Smooth muscle cell (in vitro differentiated cells): ENCODE results near the gene TSPYL4. TPM values are rescaled to one million over a fixed set of nuclear protein-coding genes. Genes with fewer than 3 reads are reported as not detected.

ENCODE experiments used
- DNase-seq: peaks from one replicate; lab custom pipeline; 2025; ENCODE audit not compliant: unreplicated experiment; lab: John Stamatoyannopoulos, UW
- H2AFZ ChIP-seq: fragments of 200-600 bp; sonication (generic); 2 replicates; pipeline ENCODE4 v1.6.0; 2016; ENCODE audit warnings: antibody characterized with exemption, low read depth, mild to moderate bottlenecking
- H3F3A ChIP-seq: fragments of 200-600 bp; sonication (generic); 2 replicates; pipeline ENCODE4 v1.6.0; 2017; ENCODE audit warnings: antibody characterized with exemption, low read depth
- H3K27ac ChIP-seq: fragments of 200-600 bp; sonication (generic); 2 replicates; pipeline ENCODE4 v1.5.1; 2016; ENCODE audit warnings: low read depth, mild to moderate bottlenecking
- H3K27me3 ChIP-seq: fragments of 200-600 bp; sonication (generic); 2 replicates; pipeline ENCODE4 v1.6.1; 2016; ENCODE audit warnings: low read depth, mild to moderate bottlenecking
- H3K36me3 ChIP-seq: fragments of 200-600 bp; sonication (generic); 2 replicates; pipeline ENCODE4 v1.5.1; 2016; ENCODE audit warnings: low read depth
- H3K4me1 ChIP-seq: fragments of 200-600 bp; sonication (generic); 2 replicates; pipeline ENCODE4 v1.5.1; 2016; ENCODE audit warnings: low read depth
- H3K4me2 ChIP-seq: fragments of 200-600 bp; sonication (generic); 2 replicates; pipeline ENCODE4 v1.6.0; 2016; ENCODE audit warnings: mild to moderate bottlenecking
- H3K4me3 ChIP-seq: fragments of 200-600 bp; sonication (generic); 2 replicates; pipeline ENCODE4 v1.5.1; 2016; ENCODE audit warnings: mild to moderate bottlenecking
- H3K79me2 ChIP-seq: fragments of 200-600 bp; sonication (generic); 2 replicates; pipeline ENCODE4 v1.6.0; 2016; ENCODE audit warnings: low read depth, mild to moderate bottlenecking
- H3K9ac ChIP-seq: fragments of 200-600 bp; sonication (generic); 2 replicates; pipeline ENCODE4 v1.6.0; 2016; ENCODE audit warnings: low read depth
- H3K9me3 ChIP-seq: fragments of 200-600 bp; sonication (generic); replicated peaks from 2 replicates; pipeline ENCODE4 v1.5.1; 2016; ENCODE audit warnings: low read depth
- H4K20me1 ChIP-seq: fragments of 200-600 bp; sonication (generic); 2 replicates; pipeline ENCODE4 v1.6.0; 2016; ENCODE audit warnings: low read depth
- CTCF ChIP-seq: fragments of 200-600 bp; sonication (generic); IDR thresholded peaks from 2 replicates; pipeline ENCODE4 v1.5.1; 2017; ENCODE audit warnings: borderline replicate concordance, mild to moderate bottlenecking, antibody characterized with exemption; ENCODE audit not compliant: insufficient read depth, poor library complexity, severe bottlenecking
- WGBS: methylation state at CpG from one replicate; pipeline ENCODE4 v1.1.7; 2016; ENCODE audit warnings: low lambda C conversion rate; 5-methylcytosine and 5-hydroxymethylcytosine counted together
- polyA plus RNA-seq: library from polyadenylated mRNA; unstranded; fragments of >200 nt; fragmentation: Nextera tagmentation; extraction: Ambion mirVana; gene quantifications from 2 replicates; pipeline ENCODE4 v1.2.1, GENCODE V29; 2016
- total RNA-seq: library from RNA; depleted of rRNA; stranded (reverse); fragments of >200 nt; gene quantifications from 2 replicates; pipeline ENCODE4 v1.2.3, GENCODE V29; 2014

Gene TSPYL4
- total and polyA plus RNA-seq, 2 experiments from 2014 or later = 14.7 to 29.5 TPM

DNA sequence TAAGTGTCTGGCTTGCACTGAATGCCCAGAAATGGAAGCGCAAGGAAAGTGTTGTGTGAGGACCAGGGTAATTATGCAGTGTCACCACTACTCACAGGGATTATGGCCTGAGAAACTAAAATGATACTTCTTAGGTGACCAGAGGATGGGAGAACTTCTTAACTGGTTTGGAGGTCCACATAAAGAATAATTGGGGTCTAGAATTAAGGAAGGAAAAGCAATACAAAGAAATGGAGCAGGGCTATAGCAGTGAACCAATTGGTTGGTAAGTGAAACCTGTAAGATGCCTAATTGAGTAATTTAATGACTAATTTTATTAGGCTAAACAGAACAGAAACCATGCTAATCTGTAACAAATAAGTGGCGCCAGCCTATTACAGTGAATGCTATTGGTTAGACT, 5.3 kb downstream of the TSPYL4 start:
- H3K79me2 ChIP-seq = peaks cover 40% of the 10 kb centered on the region
- no peaks in the 10 kb centered on the region for H3K36me3 ChIP-seq
- H3K9ac ChIP-seq = no peak overlapping the region
- H2AFZ ChIP-seq = no peak overlapping the region
- H3K9me3 ChIP-seq = no peaks in the 10 kb centered on the region
- peaks cover 8% of the 10 kb centered on the region for H3F3A ChIP-seq
- H3K4me2 ChIP-seq = no peak overlapping the region
- H3K4me1 ChIP-seq = peaks cover 43% of the 10 kb centered on the region
- no peak for TF ChIP-seq CTCF
- peak overlapping the region; percentile 1 for H3K27ac ChIP-seq
- H3K4me3 ChIP-seq = no peak overlapping the region
- no peak for DNase-seq
- WGBS = 89% methylated on average over 2 of the region's 2 CpGs
- H3K27me3 ChIP-seq = no peaks in the 10 kb centered on the region
- H4K20me1 ChIP-seq = no peaks in the 10 kb centered on the region

DNA sequence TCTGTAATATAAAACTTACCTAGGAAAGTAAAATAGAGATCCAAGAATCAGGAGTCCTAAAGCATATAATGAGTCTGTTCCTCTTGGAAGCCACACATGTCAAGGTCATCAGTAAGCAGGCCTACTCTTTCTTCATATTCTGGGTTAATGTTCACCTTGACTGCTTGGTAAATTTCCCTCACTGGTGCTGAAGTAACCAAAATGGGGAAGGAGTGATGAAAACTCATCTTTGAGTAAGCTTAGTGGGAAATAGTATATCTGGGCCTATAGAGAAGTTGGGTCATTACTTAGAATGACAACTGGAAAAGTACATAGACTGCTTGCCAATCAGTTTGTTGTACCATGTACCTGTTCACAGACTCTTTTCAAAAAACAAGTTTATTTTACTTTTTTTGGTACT, 6.6 kb downstream of the TSPYL4 start:
- H3K27me3 ChIP-seq = no peaks in the 10 kb centered on the region
- no peak for TF ChIP-seq CTCF
- H3K4me3 ChIP-seq = no peak overlapping the region
- H3F3A ChIP-seq = peaks cover 3% of the 10 kb centered on the region
- peaks cover 27% of the 10 kb centered on the region for H3K79me2 ChIP-seq
- H2AFZ ChIP-seq = no peak overlapping the region
- no peak overlapping the region for H3K27ac ChIP-seq
- H3K36me3 ChIP-seq = no peaks in the 10 kb centered on the region
- H3K4me2 ChIP-seq = no peak overlapping the region
- no peaks in the 10 kb centered on the region for H3K9me3 ChIP-seq
- peaks cover 33% of the 10 kb centered on the region for H3K4me1 ChIP-seq
- no peak for DNase-seq
- no peaks in the 10 kb centered on the region for H4K20me1 ChIP-seq
- no peak overlapping the region for H3K9ac ChIP-seq

DNA sequence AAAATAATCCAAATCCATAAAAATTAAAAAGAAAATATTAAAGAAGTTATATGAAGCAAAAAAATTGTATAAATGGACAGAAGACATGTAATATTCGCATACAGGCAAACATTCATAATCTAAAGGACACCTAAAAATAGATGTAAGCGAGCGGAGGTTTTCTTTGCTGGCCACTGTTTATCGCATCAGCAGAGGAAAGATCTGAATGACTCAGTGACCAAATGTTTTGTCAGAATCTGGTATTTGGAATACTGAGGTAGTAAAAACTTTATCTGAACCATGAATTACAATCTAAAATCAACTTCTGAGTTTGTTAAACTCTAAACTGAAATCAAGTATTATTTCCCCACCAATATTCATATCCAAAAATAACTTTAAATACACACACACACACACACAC, 7.8 kb downstream of the TSPYL4 start:
- 40% methylated on average over 4 of the region's 4 CpGs for WGBS
- Histone ChIP-seq H3K27ac (peak overlapping the region; percentile 62), H3K36me3 (no peaks in the 10 kb centered on the region), H3K9ac (no peak overlapping the region), H3K79me2 (peaks cover 17% of the 10 kb centered on the region), H3K9me3 (no peaks in the 10 kb centered on the region), H3K4me3 (no peak overlapping the region), H3F3A (no peaks in the 10 kb centered on the region), H3K4me2 (peak overlapping the region; percentile 68), H4K20me1 (no peaks in the 10 kb centered on the region), H2AFZ (no peak overlapping the region), H3K27me3 (no peaks in the 10 kb centered on the region), H3K4me1 (peaks cover 21% of the 10 kb centered on the region)
- DNase-seq = no peak
- no peak for TF ChIP-seq CTCF

DNA sequence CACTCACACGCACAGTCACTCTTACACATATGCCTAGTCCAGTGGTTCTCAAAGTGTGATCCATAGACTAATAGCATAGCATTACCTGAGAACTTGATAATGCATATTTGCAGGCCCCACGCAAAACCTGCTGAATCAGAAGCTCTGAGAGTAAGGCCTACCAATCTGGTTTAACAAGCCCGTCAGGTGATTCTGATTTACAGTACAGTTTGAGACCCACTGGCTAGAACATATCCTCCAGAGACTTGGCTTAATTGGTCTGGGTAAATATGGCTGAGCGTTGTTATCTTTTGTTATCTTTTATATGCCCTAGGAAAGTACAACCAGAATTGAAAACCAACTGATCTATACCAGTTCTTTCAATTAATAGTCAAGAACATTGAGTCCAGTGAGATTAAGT, 9.6 kb downstream of the TSPYL4 start:
- no peak for DNase-seq
- TF ChIP-seq CTCF = no peak
- no peaks in the 10 kb centered on the region for H4K20me1 ChIP-seq
- no peak overlapping the region for H3K27ac ChIP-seq
- H3K36me3 ChIP-seq = no peaks in the 10 kb centered on the region
- no peak overlapping the region for H2AFZ ChIP-seq
- H3F3A ChIP-seq = no peaks in the 10 kb centered on the region
- no peaks in the 10 kb centered on the region for H3K27me3 ChIP-seq
- H3K9me3 ChIP-seq = no peaks in the 10 kb centered on the region
- no peaks in the 10 kb centered on the region for H3K79me2 ChIP-seq
- H3K4me1 ChIP-seq = peaks cover 3% of the 10 kb centered on the region
- H3K4me3 ChIP-seq = no peak overlapping the region
- no peak overlapping the region for H3K9ac ChIP-seq
- 82% methylated on average over 4 of the region's 4 CpGs for WGBS
- no peak overlapping the region for H3K4me2 ChIP-seq
